ENCODE results near the gene BTLA. TPM values are rescaled to one million over a fixed set of nuclear protein-coding genes. Genes with fewer than 3 reads are reported as not detected.

BTLA gene
- polyA plus RNA-seq, 1 donor from 2014 or later, result not detected

- Histone ChIP-seq H3F3A (ENCODE audit: insufficient read depth, low read length, poor library complexity, severe bottlenecking) (no peaks in the 10 kb centered on the region), H3K9ac (ENCODE audit: low read length) (no peak overlapping the region), H3K27ac (ENCODE audit: low read length) (no peak overlapping the region), H3K27me3 (ENCODE audit: insufficient read depth, low read depth, low read length) (no peaks in the 10 kb centered on the region), H3K4me3 (ENCODE audit: low read length) (no peak overlapping the region), H4K20me1 (ENCODE audit: insufficient read depth) (no peaks in the 10 kb centered on the region), H3K79me2 (replicated peaks; ENCODE audit: insufficient read depth, low read length) (no peaks in the 10 kb centered on the region), H3K36me3 (ENCODE audit: insufficient read depth, low read length) (no peaks in the 10 kb centered on the region), H3K9me3 (ENCODE audit: low read length) (no peaks in the 10 kb centered on the region), H3K4me2 (ENCODE audit: low read length) (no peak overlapping the region), H3K9me2 (ENCODE audit: insufficient read depth, low read length) (no peaks in the 10 kb centered on the region), H2AFZ (ENCODE audit: low read depth, low read length) (no peak overlapping the region)
- TF ChIP-seq POLR2AphosphoS5 (IDR thresholded peaks at IDR 0.05) (no peak), TAF1 (IDR thresholded peaks at IDR 0.05; ENCODE audit: low read depth) (no peak)
- TF ChIP-seq, protein P1, sequence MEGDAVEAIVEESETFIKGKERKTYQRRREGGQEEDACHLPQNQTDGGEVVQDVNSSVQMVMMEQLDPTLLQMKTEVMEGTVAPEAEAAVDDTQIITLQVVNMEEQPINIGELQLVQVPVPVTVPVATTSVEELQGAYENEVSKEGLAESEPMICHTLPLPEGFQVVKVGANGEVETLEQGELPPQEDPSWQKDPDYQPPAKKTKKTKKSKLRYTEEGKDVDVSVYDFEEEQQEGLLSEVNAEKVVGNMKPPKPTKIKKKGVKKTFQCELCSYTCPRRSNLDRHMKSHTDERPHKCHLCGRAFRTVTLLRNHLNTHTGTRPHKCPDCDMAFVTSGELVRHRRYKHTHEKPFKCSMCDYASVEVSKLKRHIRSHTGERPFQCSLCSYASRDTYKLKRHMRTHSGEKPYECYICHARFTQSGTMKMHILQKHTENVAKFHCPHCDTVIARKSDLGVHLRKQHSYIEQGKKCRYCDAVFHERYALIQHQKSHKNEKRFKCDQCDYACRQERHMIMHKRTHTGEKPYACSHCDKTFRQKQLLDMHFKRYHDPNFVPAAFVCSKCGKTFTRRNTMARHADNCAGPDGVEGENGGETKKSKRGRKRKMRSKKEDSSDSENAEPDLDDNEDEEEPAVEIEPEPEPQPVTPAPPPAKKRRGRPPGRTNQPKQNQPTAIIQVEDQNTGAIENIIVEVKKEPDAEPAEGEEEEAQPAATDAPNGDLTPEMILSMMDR (IDR thresholded peaks at IDR 0.05; ENCODE audit: poor library complexity, severe bottlenecking), result no peak
- TF ChIP-seq, protein P2, sequence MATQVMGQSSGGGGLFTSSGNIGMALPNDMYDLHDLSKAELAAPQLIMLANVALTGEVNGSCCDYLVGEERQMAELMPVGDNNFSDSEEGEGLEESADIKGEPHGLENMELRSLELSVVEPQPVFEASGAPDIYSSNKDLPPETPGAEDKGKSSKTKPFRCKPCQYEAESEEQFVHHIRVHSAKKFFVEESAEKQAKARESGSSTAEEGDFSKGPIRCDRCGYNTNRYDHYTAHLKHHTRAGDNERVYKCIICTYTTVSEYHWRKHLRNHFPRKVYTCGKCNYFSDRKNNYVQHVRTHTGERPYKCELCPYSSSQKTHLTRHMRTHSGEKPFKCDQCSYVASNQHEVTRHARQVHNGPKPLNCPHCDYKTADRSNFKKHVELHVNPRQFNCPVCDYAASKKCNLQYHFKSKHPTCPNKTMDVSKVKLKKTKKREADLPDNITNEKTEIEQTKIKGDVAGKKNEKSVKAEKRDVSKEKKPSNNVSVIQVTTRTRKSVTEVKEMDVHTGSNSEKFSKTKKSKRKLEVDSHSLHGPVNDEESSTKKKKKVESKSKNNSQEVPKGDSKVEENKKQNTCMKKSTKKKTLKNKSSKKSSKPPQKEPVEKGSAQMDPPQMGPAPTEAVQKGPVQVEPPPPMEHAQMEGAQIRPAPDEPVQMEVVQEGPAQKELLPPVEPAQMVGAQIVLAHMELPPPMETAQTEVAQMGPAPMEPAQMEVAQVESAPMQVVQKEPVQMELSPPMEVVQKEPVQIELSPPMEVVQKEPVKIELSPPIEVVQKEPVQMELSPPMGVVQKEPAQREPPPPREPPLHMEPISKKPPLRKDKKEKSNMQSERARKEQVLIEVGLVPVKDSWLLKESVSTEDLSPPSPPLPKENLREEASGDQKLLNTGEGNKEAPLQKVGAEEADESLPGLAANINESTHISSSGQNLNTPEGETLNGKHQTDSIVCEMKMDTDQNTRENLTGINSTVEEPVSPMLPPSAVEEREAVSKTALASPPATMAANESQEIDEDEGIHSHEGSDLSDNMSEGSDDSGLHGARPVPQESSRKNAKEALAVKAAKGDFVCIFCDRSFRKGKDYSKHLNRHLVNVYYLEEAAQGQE (IDR thresholded peaks at IDR 0.05; ENCODE audit: borderline replicate concordance), result no peak
Measured at GRCh38 chr3:112508860-112509259, 9.6 kb upstream of the BTLA start.

DNA sequence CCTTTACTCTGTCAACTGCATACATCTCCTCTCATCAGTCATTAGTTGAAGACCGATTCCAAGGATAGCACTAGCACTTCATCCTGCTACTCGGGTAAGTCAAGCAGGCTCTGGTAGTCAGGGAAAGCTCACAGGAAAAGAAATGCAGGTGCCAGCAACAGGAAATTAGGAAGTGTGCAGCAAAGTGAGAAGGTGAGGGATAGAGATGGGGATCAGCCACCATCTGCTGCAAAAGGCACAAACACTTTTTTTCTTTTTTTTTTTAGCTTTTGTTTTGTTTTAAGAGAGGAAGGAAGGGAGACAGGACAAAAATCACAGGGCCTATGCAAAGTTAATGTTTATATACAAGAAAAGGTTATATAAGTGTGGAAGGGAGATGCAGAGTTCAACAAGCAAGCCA lies 9.0 kb upstream of the BTLA start:
- Histone ChIP-seq H2AFZ (ENCODE audit: low read depth, low read length) (no peak overlapping the region), H3K27me3 (ENCODE audit: insufficient read depth, low read depth, low read length) (no peaks in the 10 kb centered on the region), H3K4me2 (ENCODE audit: low read length) (no peak overlapping the region), H3K4me3 (ENCODE audit: low read length) (no peak overlapping the region), H3K9ac (ENCODE audit: low read length) (no peak overlapping the region), H3K27ac (ENCODE audit: low read length) (no peak overlapping the region), H3F3A (ENCODE audit: insufficient read depth, low read length, poor library complexity, severe bottlenecking) (no peaks in the 10 kb centered on the region), H3K9me2 (ENCODE audit: insufficient read depth, low read length) (no peaks in the 10 kb centered on the region), H3K79me2 (replicated peaks; ENCODE audit: insufficient read depth, low read length) (no peaks in the 10 kb centered on the region), H3K9me3 (ENCODE audit: low read length) (no peaks in the 10 kb centered on the region), H4K20me1 (ENCODE audit: insufficient read depth) (no peaks in the 10 kb centered on the region), H3K36me3 (ENCODE audit: insufficient read depth, low read length) (no peaks in the 10 kb centered on the region)
- TF ChIP-seq MXI1 (conservative IDR thresholded peaks at IDR 0.05; ENCODE audit: poor library complexity, severe bottlenecking), result no peak
- no peak for TF ChIP-seq EP300 (conservative IDR thresholded peaks at IDR 0.05; ENCODE audit: poor library complexity, severe bottlenecking)
- TF ChIP-seq, protein P2 (IDR thresholded peaks at IDR 0.05; ENCODE audit: borderline replicate concordance), result no peak
- no peak for TF ChIP-seq TAF1 (IDR thresholded peaks at IDR 0.05; ENCODE audit: low read depth)
- no peak for TF ChIP-seq EZH2 (IDR thresholded peaks at IDR 0.05; ENCODE audit: borderline replicate concordance, insufficient read depth, low read length, poor library complexity, severe bottlenecking)
- TF ChIP-seq, protein P1 (IDR thresholded peaks at IDR 0.05; ENCODE audit: poor library complexity, severe bottlenecking), result no peak
- TF ChIP-seq RAD21 (conservative IDR thresholded peaks at IDR 0.05), result no peak
- no peak for TF ChIP-seq POLR2AphosphoS5 (IDR thresholded peaks at IDR 0.05)
- no peak for TF ChIP-seq SMC3 (conservative IDR thresholded peaks at IDR 0.05; ENCODE audit: poor library complexity)

Data from neural cell (in vitro differentiated cells).